ENCODE results near the gene PEX16.

GRCh38 chr11:45915446-45915845, 2.2 kb downstream of the PEX16 start:
- TF ChIP-seq FOXP2 (optimal IDR thresholded peaks at IDR 0.05; ENCODE audit: control extremely low read depth, extremely low read length, insufficient read depth) = no peak
- no peak for TF ChIP-seq POLR2AphosphoS5 (IDR thresholded peaks at IDR 0.05; ENCODE audit: borderline replicate concordance, low read depth, low read length)
- TF ChIP-seq EZH2 (IDR thresholded peaks at IDR 0.05) = no peak

Data from SK-N-MC (cell line).